B cell (primary cell): ENCODE measurements around the gene BCL11A.

Experiments used
- EZH2 ChIP-seq: IDR thresholded peaks from 2 replicates; pipeline ENCODE4 v1.6.1; 2012; ENCODE audit warnings: borderline replicate concordance, low read depth, mild to moderate bottlenecking, moderate library complexity, low read length; ENCODE audit not compliant: insufficient read depth, poor library complexity, severe bottlenecking
- TF ChIP-seq, protein P1 (sequence below): fragments of 200-600 bp; IDR thresholded peaks from one replicate; pipeline ENCODE4 v1.8.0; 2022; ENCODE audit warnings: antibody characterized with exemption, mild to moderate bottlenecking

- TF ChIP-seq, protein P1, sequence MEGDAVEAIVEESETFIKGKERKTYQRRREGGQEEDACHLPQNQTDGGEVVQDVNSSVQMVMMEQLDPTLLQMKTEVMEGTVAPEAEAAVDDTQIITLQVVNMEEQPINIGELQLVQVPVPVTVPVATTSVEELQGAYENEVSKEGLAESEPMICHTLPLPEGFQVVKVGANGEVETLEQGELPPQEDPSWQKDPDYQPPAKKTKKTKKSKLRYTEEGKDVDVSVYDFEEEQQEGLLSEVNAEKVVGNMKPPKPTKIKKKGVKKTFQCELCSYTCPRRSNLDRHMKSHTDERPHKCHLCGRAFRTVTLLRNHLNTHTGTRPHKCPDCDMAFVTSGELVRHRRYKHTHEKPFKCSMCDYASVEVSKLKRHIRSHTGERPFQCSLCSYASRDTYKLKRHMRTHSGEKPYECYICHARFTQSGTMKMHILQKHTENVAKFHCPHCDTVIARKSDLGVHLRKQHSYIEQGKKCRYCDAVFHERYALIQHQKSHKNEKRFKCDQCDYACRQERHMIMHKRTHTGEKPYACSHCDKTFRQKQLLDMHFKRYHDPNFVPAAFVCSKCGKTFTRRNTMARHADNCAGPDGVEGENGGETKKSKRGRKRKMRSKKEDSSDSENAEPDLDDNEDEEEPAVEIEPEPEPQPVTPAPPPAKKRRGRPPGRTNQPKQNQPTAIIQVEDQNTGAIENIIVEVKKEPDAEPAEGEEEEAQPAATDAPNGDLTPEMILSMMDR, result no peak
- no peak for TF ChIP-seq EZH2
These were observed 59.6 kb downstream of the BCL11A start for GRCh38 chr2:60493804-60494387.
